ENCODE data around the gene STX16. TPM values are rescaled to one million over a fixed set of nuclear protein-coding genes. Genes with fewer than 3 reads are reported as not detected.

STX16 gene
- total RNA-seq, 1 experiment from 2014 or later, result 41.9 TPM

DNA sequence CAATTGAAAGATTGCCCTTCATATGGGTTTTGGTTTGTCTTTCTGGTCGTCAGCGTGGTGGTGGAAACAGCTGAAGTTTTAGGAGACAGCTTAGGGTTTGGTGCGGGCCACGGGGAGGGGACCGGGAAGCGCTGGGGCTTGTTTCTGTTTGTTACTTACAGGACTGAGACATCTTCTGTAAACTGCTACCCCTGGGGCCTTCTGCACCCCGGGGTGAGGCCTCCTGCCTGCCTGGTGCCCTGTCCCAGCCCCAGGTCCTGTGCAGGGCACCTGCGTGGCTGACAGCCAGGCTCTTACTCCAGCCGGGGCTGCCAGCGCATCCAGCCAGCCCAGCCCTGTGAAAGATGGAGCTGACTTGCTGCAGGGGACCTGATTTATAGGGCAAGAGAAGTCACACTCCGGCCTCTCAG lies 64.3 kb downstream of the STX16 start:
- TF ChIP-seq TCF7L2 (IDR thresholded peaks at IDR 0.05; ENCODE audit: low read depth, low read length), result no peak
- no peak for TF ChIP-seq REST (IDR thresholded peaks at IDR 0.05; ENCODE audit: insufficient read depth in 1 of 2, low read depth in 2 of 2, low read length in 1 of 2)
- TF ChIP-seq SIN3A (IDR thresholded peaks at IDR 0.05; ENCODE audit: borderline replicate concordance, insufficient read depth, low read depth, low read length), result no peak
- TF ChIP-seq POLR2AphosphoS5 (IDR thresholded peaks at IDR 0.05; ENCODE audit: low read depth, low read length), result no peak
- TF ChIP-seq, protein P1, sequence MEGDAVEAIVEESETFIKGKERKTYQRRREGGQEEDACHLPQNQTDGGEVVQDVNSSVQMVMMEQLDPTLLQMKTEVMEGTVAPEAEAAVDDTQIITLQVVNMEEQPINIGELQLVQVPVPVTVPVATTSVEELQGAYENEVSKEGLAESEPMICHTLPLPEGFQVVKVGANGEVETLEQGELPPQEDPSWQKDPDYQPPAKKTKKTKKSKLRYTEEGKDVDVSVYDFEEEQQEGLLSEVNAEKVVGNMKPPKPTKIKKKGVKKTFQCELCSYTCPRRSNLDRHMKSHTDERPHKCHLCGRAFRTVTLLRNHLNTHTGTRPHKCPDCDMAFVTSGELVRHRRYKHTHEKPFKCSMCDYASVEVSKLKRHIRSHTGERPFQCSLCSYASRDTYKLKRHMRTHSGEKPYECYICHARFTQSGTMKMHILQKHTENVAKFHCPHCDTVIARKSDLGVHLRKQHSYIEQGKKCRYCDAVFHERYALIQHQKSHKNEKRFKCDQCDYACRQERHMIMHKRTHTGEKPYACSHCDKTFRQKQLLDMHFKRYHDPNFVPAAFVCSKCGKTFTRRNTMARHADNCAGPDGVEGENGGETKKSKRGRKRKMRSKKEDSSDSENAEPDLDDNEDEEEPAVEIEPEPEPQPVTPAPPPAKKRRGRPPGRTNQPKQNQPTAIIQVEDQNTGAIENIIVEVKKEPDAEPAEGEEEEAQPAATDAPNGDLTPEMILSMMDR (IDR thresholded peaks at IDR 0.05), result no peak

DNA sequence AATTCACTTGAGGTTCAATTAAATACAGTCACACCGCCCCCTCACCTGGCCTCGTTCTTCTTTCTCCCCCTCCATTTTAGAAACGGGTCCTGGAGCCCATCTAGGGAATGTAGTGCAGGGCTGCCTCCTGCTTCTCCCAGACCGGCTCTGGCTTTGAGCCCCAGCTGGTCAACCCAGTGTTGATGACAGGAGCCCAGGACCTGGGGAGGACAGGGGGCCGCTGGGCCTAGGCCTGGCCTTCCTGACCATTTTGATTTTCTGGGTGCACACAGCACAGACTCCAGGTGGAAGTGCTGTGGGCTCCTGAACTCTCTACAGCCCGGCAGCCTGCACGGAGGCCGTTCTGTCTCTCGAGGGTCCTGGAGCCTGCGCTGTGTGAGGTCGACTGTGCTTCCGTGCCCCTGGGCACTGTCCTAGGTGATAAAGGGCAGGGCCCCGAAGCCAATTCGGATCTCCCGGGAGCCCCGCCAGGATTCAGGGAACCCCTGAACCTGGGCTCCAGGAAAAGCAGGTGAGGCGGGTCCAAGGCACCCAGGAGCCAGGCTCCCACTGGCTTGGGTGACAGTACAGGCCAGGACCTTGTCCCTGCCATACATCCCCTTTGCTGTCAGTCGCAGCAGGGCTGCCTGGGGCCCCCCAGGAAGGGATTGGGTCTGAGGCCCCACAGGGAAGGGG lies 64.9 kb downstream of the STX16 start:
- Histone ChIP-seq H3K4me3 (ENCODE audit: low read depth in 2 of 2, low read length in 2 of 2) (no peak overlapping the region), H3K9me3 (ENCODE audit: control insufficient read depth, insufficient read depth, low read depth, low read length) (no peaks in the 10 kb centered on the region), H3K27ac (ENCODE audit: low read length) (no peak overlapping the region), H3K27me3 (ENCODE audit: control insufficient read depth, insufficient read depth, low read length) (no peaks in the 10 kb centered on the region), H3K36me3 (ENCODE audit: control insufficient read depth, insufficient read depth, low read length) (no peaks in the 10 kb centered on the region), H3K4me1 (ENCODE audit: control insufficient read depth, insufficient read depth, low read length) (no peaks in the 10 kb centered on the region)
- ChIA-PET POLR2A (no interaction called here), CTCF (no interaction called here)
- DNase-seq (ENCODE audit: low read depth, low spot score), result no peak
- in situ Hi-C loops (cut with HindIII; ENCODE audit: low pct_unique_long_range_greater_than_20kb, low sequenced_read_pairs) (no loop called here), intact Hi-C loops (cut with micrococcal nuclease; ENCODE audit: unreplicated experiment) (no loop called here)
- no peak for ATAC-seq
- TF ChIP-seq SIN3A (IDR thresholded peaks at IDR 0.05; ENCODE audit: borderline replicate concordance, insufficient read depth, low read depth, low read length), result no peak
- no peak for TF ChIP-seq TCF7L2 (IDR thresholded peaks at IDR 0.05; ENCODE audit: low read depth, low read length)
- TF ChIP-seq, protein P1 (IDR thresholded peaks at IDR 0.05), result no peak
- TF ChIP-seq POLR2AphosphoS5 (IDR thresholded peaks at IDR 0.05; ENCODE audit: low read depth, low read length), result no peak
- TF ChIP-seq REST (IDR thresholded peaks at IDR 0.05; ENCODE audit: insufficient read depth in 1 of 2, low read depth in 2 of 2, low read length in 1 of 2), result no peak
- no TSS peak for BruUV-seq (replicated peaks)

More for the DNA sequence above, 64.3 kb downstream of the STX16 start:
- Histone ChIP-seq H3K9me3 (ENCODE audit: control insufficient read depth, insufficient read depth, low read depth, low read length) (no peaks in the 10 kb centered on the region), H3K4me1 (ENCODE audit: control insufficient read depth, insufficient read depth, low read length) (no peaks in the 10 kb centered on the region), H3K4me3 (ENCODE audit: low read depth in 2 of 2, low read length in 2 of 2) (no peak overlapping the region), H3K27me3 (ENCODE audit: control insufficient read depth, insufficient read depth, low read length) (no peaks in the 10 kb centered on the region), H3K27ac (ENCODE audit: low read length) (no peak overlapping the region), H3K36me3 (ENCODE audit: control insufficient read depth, insufficient read depth, low read length) (no peaks in the 10 kb centered on the region)
- POLR2A ChIA-PET, result no interaction called here
- in situ Hi-C loops (cut with HindIII; ENCODE audit: low pct_unique_long_range_greater_than_20kb, low sequenced_read_pairs), result no loop called here
- CTCF ChIA-PET, result no interaction called here
- ATAC-seq (no peak), DNase-seq (ENCODE audit: low read depth, low spot score) (no peak)
- intact Hi-C loops (cut with micrococcal nuclease; ENCODE audit: unreplicated experiment), result no loop called here
- BruUV-seq (replicated peaks), result no TSS peak
